HFF-Myc (cell line): ENCODE measurements around the gene SMYD3.

Source experiments
- DNase-seq: peaks from one replicate; pipeline ENCODE4 v3.0.0-alpha.2; 2011; ENCODE audit warnings: low read depth; ENCODE audit errors: extremely low read depth
- H3K4me3 ChIP-seq: replicated peaks from 2 replicates; pipeline ENCODE4 v1.5.1; 2011; ENCODE audit warnings: low read depth, mild to moderate bottlenecking, control low read depth, low read length
- TF ChIP-seq, protein P1 (sequence below): IDR thresholded peaks from 2 replicates; pipeline ENCODE4 v1.5.1; 2012; ENCODE audit warnings: mild to moderate bottlenecking, low read depth, low read length, control low read depth; ENCODE audit errors: missing control alignments

Gene SMYD3

DNA sequence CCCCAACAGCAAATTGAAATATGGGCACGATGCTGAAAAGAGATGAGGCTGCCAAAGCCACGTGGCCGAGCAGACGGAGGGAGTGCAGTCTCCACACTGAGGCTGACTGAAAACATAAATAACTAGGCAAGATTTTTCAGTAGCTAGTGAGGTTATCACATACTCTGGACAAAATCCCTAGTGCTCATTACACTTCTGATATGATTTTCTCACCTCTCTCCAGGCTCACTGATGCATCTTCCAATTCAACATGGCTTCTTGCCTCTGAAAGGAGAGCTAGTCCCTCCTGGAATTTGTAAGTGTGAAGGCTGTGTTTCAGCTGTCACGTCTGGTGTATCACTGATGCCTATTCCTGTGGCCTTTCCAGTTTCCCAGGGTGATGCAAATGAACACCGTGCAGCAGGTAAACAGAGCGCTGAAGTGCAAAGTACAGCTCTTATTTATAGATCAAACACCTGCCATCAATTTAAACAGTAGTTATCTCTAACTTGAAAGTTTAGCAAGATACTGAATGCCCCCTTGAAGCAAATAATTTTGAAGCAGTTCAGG, 696.2 kb downstream of the SMYD3 start:
- H3K4me3 ChIP-seq: no peak overlapping the region
- TF ChIP-seq, protein P1, sequence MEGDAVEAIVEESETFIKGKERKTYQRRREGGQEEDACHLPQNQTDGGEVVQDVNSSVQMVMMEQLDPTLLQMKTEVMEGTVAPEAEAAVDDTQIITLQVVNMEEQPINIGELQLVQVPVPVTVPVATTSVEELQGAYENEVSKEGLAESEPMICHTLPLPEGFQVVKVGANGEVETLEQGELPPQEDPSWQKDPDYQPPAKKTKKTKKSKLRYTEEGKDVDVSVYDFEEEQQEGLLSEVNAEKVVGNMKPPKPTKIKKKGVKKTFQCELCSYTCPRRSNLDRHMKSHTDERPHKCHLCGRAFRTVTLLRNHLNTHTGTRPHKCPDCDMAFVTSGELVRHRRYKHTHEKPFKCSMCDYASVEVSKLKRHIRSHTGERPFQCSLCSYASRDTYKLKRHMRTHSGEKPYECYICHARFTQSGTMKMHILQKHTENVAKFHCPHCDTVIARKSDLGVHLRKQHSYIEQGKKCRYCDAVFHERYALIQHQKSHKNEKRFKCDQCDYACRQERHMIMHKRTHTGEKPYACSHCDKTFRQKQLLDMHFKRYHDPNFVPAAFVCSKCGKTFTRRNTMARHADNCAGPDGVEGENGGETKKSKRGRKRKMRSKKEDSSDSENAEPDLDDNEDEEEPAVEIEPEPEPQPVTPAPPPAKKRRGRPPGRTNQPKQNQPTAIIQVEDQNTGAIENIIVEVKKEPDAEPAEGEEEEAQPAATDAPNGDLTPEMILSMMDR: no peak
- DNase-seq: no peak

DNA sequence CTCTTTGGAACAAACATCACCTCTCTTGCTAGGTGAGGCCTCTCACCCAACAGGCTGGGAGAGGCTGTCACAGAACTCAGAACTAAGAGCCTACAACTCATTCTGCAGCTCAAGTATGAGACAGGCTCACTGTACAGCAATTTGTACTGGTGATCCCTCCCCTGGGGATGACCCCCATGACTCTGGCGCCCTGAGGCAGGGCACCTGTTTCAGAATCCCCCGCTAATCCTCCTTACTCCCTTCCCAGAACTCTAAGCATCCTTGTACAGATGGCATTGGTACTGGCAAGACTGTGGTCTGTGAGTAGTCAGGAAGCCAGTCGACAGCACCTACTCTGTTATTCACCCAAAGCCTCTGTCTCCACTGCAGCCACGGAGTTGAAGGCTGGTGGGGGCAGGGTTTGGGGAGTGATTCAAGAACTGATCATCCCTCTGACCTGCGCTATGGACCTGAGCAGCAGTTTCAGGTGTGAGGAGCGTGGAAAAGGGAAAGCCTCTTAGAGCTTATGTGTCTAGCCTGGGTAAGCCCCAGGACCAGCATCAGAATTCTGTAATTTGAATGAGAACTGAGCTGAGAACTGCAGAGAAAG, 696.8 kb downstream of the SMYD3 start:
- H3K4me3 ChIP-seq: no peak overlapping the region
- TF ChIP-seq, protein P1: no peak
- no peak for DNase-seq

DNA sequence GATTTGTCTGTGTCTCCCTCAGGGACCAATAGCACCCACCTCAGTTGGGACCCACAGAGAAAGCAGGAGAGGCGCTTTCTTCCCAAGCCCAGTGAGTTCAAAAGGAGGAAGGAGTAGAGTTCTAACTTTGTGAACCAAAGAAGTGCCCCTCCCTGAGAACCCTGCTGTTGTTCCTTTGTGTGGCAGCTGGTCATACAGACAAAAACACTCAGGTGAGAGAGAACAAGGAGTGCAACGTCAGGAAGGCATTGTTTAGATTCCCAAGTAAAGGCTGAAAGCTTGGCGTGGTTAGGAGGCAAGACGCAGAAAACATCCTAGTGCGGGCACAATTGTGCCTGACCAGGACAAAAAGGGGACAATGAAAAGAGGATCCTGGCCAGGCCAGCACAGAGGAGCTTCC, 697.7 kb downstream of the SMYD3 start:
- TF ChIP-seq, protein P1: no peak
- DNase-seq: no peak
- H3K4me3 ChIP-seq: no peak overlapping the region

DNA sequence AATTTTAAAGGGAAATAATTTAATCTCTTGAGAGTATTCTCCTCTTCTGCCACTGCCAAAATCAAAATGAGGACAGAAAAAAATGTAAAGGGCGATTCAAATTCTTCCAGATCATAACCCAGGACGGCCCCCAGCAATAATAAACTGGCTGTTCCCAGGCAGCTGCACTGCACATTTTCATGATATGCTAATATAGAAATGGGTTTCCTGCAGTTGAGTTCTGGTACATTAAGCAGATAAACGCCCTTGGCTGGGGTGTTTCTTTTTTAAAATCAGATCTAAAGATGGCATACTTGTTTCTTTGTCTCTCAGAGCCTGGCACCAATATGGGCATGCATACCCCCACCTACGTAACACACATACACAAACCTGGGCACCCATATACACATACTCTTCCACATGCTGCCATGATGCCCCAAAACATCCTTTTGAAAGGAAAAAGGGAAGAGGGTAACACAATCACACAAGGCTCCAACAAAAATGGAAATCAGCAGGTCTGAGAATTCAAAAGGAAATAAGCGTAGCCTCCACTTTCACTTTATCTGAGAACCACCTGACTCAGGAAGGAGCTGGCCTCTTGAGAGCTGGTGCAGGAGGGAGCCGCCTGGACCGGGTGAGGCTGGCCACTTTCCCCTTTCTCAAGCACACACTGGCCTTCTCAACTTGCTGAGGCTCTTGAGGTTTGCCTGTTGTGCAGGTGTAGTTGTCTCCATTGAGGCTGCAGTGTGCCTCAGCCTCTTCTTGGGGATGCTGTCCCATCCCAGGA, 698.9 kb downstream of the SMYD3 start:
- H3K4me3 ChIP-seq: no peak overlapping the region
- TF ChIP-seq, protein P1: no peak
- no peak for DNase-seq

DNA sequence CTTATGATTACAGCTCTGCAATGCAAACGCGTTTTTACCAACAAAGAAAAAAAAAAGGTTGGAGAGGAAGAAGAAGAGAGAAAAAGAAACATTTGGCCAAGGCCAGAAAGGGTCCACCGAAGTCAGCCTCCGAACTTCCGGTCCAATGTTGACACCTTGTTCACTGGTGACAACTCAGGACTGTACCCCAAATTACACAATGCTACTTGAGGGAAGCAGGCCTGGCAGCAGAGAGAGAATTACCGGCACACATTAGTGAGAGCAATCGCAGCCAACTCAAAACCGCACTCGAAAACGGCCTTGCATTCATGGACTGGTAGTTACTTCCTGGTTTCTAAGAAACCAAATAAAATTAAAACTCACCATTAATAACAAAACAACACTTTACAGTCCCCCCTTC, 699.8 kb downstream of the SMYD3 start:
- DNase-seq: no peak
- no peak overlapping the region for H3K4me3 ChIP-seq
- TF ChIP-seq, protein P1: no peak

DNA sequence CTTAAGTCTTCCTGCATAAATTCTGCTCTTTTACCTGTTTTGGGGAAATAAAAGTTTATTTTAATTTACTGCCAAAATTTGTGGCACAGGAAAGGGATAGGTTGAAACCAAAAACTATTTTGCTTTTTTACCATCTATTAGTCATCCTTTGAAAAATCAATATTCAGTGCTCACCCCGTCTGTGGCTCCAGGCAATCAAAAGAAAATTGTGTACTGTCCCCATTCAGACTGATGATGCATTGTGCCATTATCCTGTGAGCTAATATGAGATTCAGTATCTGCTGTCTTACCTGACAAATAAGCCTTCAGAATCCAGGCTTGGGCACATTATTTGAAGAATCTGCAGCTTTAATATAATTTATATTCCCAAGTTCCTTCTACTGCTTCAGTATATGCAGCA, 701.5 kb downstream of the SMYD3 start:
- no peak for DNase-seq
- H3K4me3 ChIP-seq: no peak overlapping the region
- TF ChIP-seq, protein P1: no peak
